IMR-90 (cell line): ENCODE data around the gene NFIA. TPM values are rescaled to one million over a fixed set of nuclear protein-coding genes. Genes with fewer than 3 reads are reported as not detected.

Source experiments
- ATAC-seq: fragments of 200-7000 bp; cut with Tn5 transposase; 2 replicates; pipeline ENCODE4 v1.9.1; 2020; ENCODE audit warnings: low read depth, mild to moderate bottlenecking, moderate library complexity
- BruUV-seq: library from RNA; stranded (reverse); fragments of 400-500 nt; replicated peaks from 2 replicates; lab custom pipeline; 2021; lab: Mats Ljungman, UMichigan
- CTCF ChIA-PET: fragments of 300-600 bp; formaldehyde crosslinking; extraction: SDS; loops from one replicate; lab custom pipeline; 2021; ENCODE audit warnings: antibody characterized with exemption; lab: Yijun Ruan, JAX
- POLR2A ChIA-PET: fragments of 300-600 bp; sonication (Branson Sonifier 250); formaldehyde crosslinking; loops from one replicate; lab custom pipeline; 2022; ENCODE audit warnings: antibody characterized with exemption; ENCODE audit not compliant: unreplicated experiment; lab: Charles Lee
- DNase-seq: peaks from one replicate; pipeline ENCODE4 v3.0.0; 2013
- H2AFZ ChIP-seq: replicated peaks from 2 replicates; pipeline ENCODE3; 2013; ENCODE audit warnings: low read length, mild to moderate bottlenecking; ENCODE audit not compliant: poor library complexity
- H2AK5ac ChIP-seq: 2 replicates; pipeline ENCODE4 v1.6.1; 2013; ENCODE audit warnings: low read depth, low read length, inconsistent platforms
- H2AK9ac ChIP-seq: replicated peaks from 2 replicates; pipeline ENCODE3; 2013; ENCODE audit warnings: mild to moderate bottlenecking, low read depth, low read length, moderate library complexity; ENCODE audit not compliant: poor library complexity
- H2BK120ac ChIP-seq: 2 replicates; pipeline ENCODE4 v1.6.1; 2013; ENCODE audit warnings: low read depth, low read length, inconsistent platforms
- H2BK15ac ChIP-seq: 3 replicates; pipeline ENCODE4 v1.6.1; 2013; ENCODE audit warnings: low read depth, low read length, inconsistent platforms
- H2BK20ac ChIP-seq: 2 replicates; pipeline ENCODE4 v1.6.1; 2013; ENCODE audit warnings: low read depth, mild to moderate bottlenecking, inconsistent platforms, low read length, moderate library complexity
- H2BK5ac ChIP-seq: 2 replicates; pipeline ENCODE4 v1.6.1; 2013; ENCODE audit warnings: mild to moderate bottlenecking, low read depth, low read length, inconsistent platforms; ENCODE audit not compliant: poor library complexity, severe bottlenecking
- H3K14ac ChIP-seq: replicated peaks from 2 replicates; pipeline ENCODE4 v1.6.1; 2013; ENCODE audit warnings: low read depth, low read length, inconsistent platforms
- H3K18ac ChIP-seq: 2 replicates; pipeline ENCODE4 v1.6.1; 2013; ENCODE audit warnings: low read depth, low read length, control low read depth
- H3K23ac ChIP-seq: 2 replicates; pipeline ENCODE4 v1.6.1; 2013; ENCODE audit warnings: low read depth, low read length, inconsistent platforms
- H3K27ac ChIP-seq: 2 replicates; pipeline ENCODE4 v1.5.1; 2013; ENCODE audit warnings: mild to moderate bottlenecking, control low read depth, low read length; ENCODE audit not compliant: insufficient read depth
- H3K27me3 ChIP-seq: 2 replicates; pipeline ENCODE4 v1.6.1; 2013; ENCODE audit warnings: low read length; ENCODE audit not compliant: control insufficient read depth, insufficient read depth
- H3K36me3 ChIP-seq: 2 replicates; pipeline ENCODE4 v1.6.1; 2013; ENCODE audit warnings: low read length, mixed read lengths; ENCODE audit not compliant: control insufficient read depth, insufficient read depth
- H3K4ac ChIP-seq: 2 replicates; pipeline ENCODE4 v1.6.1; 2013; ENCODE audit warnings: low read depth, low read length, inconsistent platforms
- H3K4me1 ChIP-seq: 2 replicates; pipeline ENCODE4 v1.6.1; 2013; ENCODE audit warnings: low read length, mixed read lengths; ENCODE audit not compliant: control insufficient read depth, insufficient read depth
- H3K4me2 ChIP-seq: 2 replicates; pipeline ENCODE4 v1.6.1; 2013; ENCODE audit warnings: low read depth, mild to moderate bottlenecking, control low read depth, low read length, moderate library complexity
- H3K4me3 ChIP-seq: 2 replicates; pipeline ENCODE4 v1.5.1; 2013; ENCODE audit warnings: low read depth, mild to moderate bottlenecking, control low read depth, low read length, moderate library complexity; ENCODE audit not compliant: insufficient read depth
- H3K56ac ChIP-seq: 2 replicates; pipeline ENCODE4 v1.6.1; 2013; ENCODE audit warnings: low read length, inconsistent platforms; ENCODE audit not compliant: insufficient read depth; ENCODE audit errors: extremely low read depth
- H3K79me1 ChIP-seq, 2 experiments: 2 replicates each; pipeline ENCODE4 v1.6.1; 2013; ENCODE audit warnings: low read length in 2 of 2, inconsistent platforms in 1 of 2, low read depth in 1 of 2
- H3K9ac ChIP-seq: 2 replicates; pipeline ENCODE4 v1.6.1; 2013; ENCODE audit warnings: low read depth, low read length, control low read depth
- H3K9me1 ChIP-seq: 2 replicates; pipeline ENCODE4 v1.6.1; 2013; ENCODE audit warnings: low read length, inconsistent platforms; ENCODE audit not compliant: insufficient read depth
- H3K9me3 ChIP-seq: 2 replicates; pipeline ENCODE4 v1.6.1; 2013; ENCODE audit warnings: low read length; ENCODE audit not compliant: control insufficient read depth, insufficient read depth
- H4K20me1 ChIP-seq: 2 replicates; pipeline ENCODE4 v1.6.1; 2013; ENCODE audit warnings: low read length, inconsistent platforms; ENCODE audit not compliant: insufficient read depth
- H4K5ac ChIP-seq: 2 replicates; pipeline ENCODE4 v1.6.1; 2013; ENCODE audit warnings: mild to moderate bottlenecking, low read depth, low read length, control low read depth
- H4K8ac ChIP-seq, 2 experiments: 2 replicates each; pipeline ENCODE4 v1.6.1; 2013; ENCODE audit warnings: low read depth in 2 of 2, low read length in 2 of 2, control low read depth in 1 of 2, inconsistent platforms in 1 of 2
- H4K91ac ChIP-seq: 2 replicates; pipeline ENCODE4 v1.6.1; 2013; ENCODE audit warnings: low read depth, low read length, inconsistent platforms; ENCODE audit not compliant: insufficient read depth
- BHLHE40 ChIP-seq: fragments of 150-350 bp; IDR thresholded peaks from 2 replicates; pipeline ENCODE4 v1.6.1; 2016; ENCODE audit warnings: mild to moderate bottlenecking, low read depth, low read length
- CEBPB ChIP-seq: IDR thresholded peaks from 2 replicates; pipeline ENCODE4 v1.6.1; 2012; ENCODE audit warnings: low read depth, low read length, improper control_type of control experiment
- CHD1 ChIP-seq: IDR thresholded peaks from 2 replicates; pipeline ENCODE4 v1.6.1; 2012; ENCODE audit warnings: low read depth, low read length, improper control_type of control experiment
- FOS ChIP-seq: fragments of 150-350 bp; IDR thresholded peaks from 2 replicates; pipeline ENCODE4 v1.6.1; 2016; ENCODE audit warnings: low read depth, low read length
- MAZ ChIP-seq: IDR thresholded peaks from 2 replicates; pipeline ENCODE4 v1.6.1; 2012; ENCODE audit warnings: low read depth, mild to moderate bottlenecking, low read length, improper control_type of control experiment, moderate library complexity, borderline replicate concordance
- MXI1 ChIP-seq: IDR thresholded peaks from 2 replicates; pipeline ENCODE4 v1.6.1; 2012; ENCODE audit warnings: low read depth, mild to moderate bottlenecking, low read length, moderate library complexity, borderline replicate concordance
- POLR2A ChIP-seq: IDR thresholded peaks from 2 replicates; pipeline ENCODE4 v1.6.1; 2012; ENCODE audit warnings: mild to moderate bottlenecking, low read depth, low read length
- RAD21 ChIP-seq: IDR thresholded peaks from 2 replicates; pipeline ENCODE4 v1.6.1; 2012; ENCODE audit warnings: low read length, improper control_type of control experiment
- RCOR1 ChIP-seq: IDR thresholded peaks from 2 replicates; pipeline ENCODE4 v1.6.1; 2012; ENCODE audit warnings: mild to moderate bottlenecking, low read length, improper control_type of control experiment; ENCODE audit not compliant: insufficient replicate concordance
- WGBS, 2 experiments: methylation state at CpG; one replicate each; pipeline versions ENCODE4 v1.1.5 to v1.1.7; 2013; ENCODE audit warnings: missing lambda C conversion rate in 2 of 2; ENCODE audit not compliant: insufficient read length in 1 of 2; ENCODE audit errors: extremely low coverage in 2 of 2; 5-methylcytosine and 5-hydroxymethylcytosine counted together
- dilution Hi-C: fragments of 300-500 bp; cut with HindIII; formaldehyde crosslinking; loops from one replicate; pipeline ENCODE4 v1.14.3; 2018; ENCODE audit warnings: low sequenced_read_pairs; ENCODE audit not compliant: unreplicated experiment
- in situ Hi-C: fragments of 300-500 bp; cut with MboI; formaldehyde crosslinking; loops from 3 replicates; pipeline ENCODE4 v1.14.3; 2019; ENCODE audit warnings: low sequenced_read_pairs, inconsistent platforms, mixed read lengths
- intact Hi-C: fragments of 100-400 bp; cut with micrococcal nuclease; formaldehyde crosslinking; loops from 2 replicates; pipeline ENCODE4 v1.10.0; 2022
- polyA plus RNA-seq, 3 experiments: library from polyadenylated mRNA; depleted of rRNA; stranded (reverse); fragments of >200 nt; gene quantifications; 2 replicates each; pipeline ENCODE4 v1.2.3, GENCODE V29; 2012; ENCODE audit warnings: low replicate concordance in 1 of 3
- total RNA-seq: library from RNA; depleted of rRNA; stranded (reverse); fragments of >200 nt; gene quantifications from 2 replicates; pipeline ENCODE4 v1.2.3, GENCODE V29; 2012
- TF ChIP-seq, protein P1 (sequence below): fragments of 150-350 bp; IDR thresholded peaks from 2 replicates; pipeline ENCODE4 v1.6.1; 2016; ENCODE audit warnings: low read depth, mild to moderate bottlenecking, low read length, moderate library complexity, borderline replicate concordance
- TF ChIP-seq, protein P2 (sequence below): conservative IDR thresholded peaks from 2 replicates; pipeline ENCODE4 v1.5.1; 2012; ENCODE audit warnings: mild to moderate bottlenecking, low read depth, low read length, improper control_type of control experiment
- TF ChIP-seq, protein P3 (sequence below): fragments of 150-350 bp; IDR thresholded peaks from 2 replicates; pipeline ENCODE4 v1.6.1; 2017; ENCODE audit warnings: mild to moderate bottlenecking, antibody characterized with exemption, low read length, low read depth

Gene NFIA
- total and polyA plus RNA-seq, 2 of the 4 experiments (the other 2 are of a cell fraction), result 1.6 to 2.2 TPM

DNA sequence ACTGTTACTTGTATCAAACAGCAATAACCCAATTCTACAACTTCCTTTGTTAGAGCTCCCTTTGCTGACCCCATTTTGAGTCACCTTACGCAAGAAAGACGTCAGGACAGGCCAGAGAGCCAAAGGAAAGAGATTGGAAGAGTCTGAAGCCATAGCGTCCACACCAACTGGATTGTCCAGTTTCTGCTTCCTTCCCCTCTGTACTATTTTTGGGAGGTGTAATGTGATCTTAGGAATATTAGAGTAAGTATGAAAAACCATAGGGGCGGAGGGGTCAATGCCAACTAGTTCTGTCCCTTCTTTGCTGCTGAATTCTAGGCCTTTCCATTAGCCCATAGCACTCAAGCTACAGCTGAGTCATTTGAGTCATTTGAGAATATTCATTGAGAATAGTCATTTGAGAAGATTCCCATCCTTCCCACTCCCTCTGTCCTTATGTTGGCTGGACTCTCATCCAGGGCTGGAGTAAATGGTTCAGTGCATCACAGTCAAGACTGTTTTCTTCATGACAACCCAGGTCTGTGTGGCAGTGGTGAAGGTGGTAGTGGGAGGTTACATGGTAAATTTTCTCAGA, 14.8 kb upstream of the NFIA start:
- Histone ChIP-seq H3K14ac (no peak overlapping the region), H3K9ac (no peak overlapping the region), H3K9me3 (no peaks in the 10 kb centered on the region), H3K4me1 (no peaks in the 10 kb centered on the region), H3K27me3 (peaks cover 5% of the 10 kb centered on the region), H2AFZ (no peak overlapping the region), H3K56ac (no peak overlapping the region), H3K79me1 (no peaks in the 10 kb centered on the region), H2BK120ac (no peak overlapping the region), H4K8ac (no peak overlapping the region), H3K27ac (no peak overlapping the region), H2AK9ac (no peak overlapping the region), H3K4ac (no peak overlapping the region), H2BK20ac (no peak overlapping the region), H3K36me3 (no peaks in the 10 kb centered on the region), H3K4me2 (no peak overlapping the region), H4K20me1 (no peaks in the 10 kb centered on the region), H2BK5ac (no peak overlapping the region), H3K23ac (no peak overlapping the region), H4K91ac (no peak overlapping the region), H3K18ac (no peak overlapping the region), H2AK5ac (no peak overlapping the region), H3K4me3 (no peak overlapping the region), H4K5ac (no peak overlapping the region), H3K9me1 (no peaks in the 10 kb centered on the region), H2BK15ac (no peak overlapping the region)
- dilution Hi-C loops, result no loop called here
- ChIA-PET CTCF (no interaction called here), POLR2A (no interaction called here)
- intact Hi-C loops, result no loop called here
- no TSS peak for BruUV-seq
- TF ChIP-seq MXI1 (no peak), RAD21 (no peak), BHLHE40 (no peak), CEBPB (no peak), CHD1 (no peak), POLR2A (no peak), FOS (no peak), RCOR1 (no peak), MAZ (no peak)
- TF ChIP-seq, protein P1, sequence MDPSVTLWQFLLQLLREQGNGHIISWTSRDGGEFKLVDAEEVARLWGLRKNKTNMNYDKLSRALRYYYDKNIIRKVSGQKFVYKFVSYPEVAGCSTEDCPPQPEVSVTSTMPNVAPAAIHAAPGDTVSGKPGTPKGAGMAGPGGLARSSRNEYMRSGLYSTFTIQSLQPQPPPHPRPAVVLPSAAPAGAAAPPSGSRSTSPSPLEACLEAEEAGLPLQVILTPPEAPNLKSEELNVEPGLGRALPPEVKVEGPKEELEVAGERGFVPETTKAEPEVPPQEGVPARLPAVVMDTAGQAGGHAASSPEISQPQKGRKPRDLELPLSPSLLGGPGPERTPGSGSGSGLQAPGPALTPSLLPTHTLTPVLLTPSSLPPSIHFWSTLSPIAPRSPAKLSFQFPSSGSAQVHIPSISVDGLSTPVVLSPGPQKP, result no peak
- TF ChIP-seq, protein P2, sequence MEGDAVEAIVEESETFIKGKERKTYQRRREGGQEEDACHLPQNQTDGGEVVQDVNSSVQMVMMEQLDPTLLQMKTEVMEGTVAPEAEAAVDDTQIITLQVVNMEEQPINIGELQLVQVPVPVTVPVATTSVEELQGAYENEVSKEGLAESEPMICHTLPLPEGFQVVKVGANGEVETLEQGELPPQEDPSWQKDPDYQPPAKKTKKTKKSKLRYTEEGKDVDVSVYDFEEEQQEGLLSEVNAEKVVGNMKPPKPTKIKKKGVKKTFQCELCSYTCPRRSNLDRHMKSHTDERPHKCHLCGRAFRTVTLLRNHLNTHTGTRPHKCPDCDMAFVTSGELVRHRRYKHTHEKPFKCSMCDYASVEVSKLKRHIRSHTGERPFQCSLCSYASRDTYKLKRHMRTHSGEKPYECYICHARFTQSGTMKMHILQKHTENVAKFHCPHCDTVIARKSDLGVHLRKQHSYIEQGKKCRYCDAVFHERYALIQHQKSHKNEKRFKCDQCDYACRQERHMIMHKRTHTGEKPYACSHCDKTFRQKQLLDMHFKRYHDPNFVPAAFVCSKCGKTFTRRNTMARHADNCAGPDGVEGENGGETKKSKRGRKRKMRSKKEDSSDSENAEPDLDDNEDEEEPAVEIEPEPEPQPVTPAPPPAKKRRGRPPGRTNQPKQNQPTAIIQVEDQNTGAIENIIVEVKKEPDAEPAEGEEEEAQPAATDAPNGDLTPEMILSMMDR, result no peak
- TF ChIP-seq, protein P3, sequence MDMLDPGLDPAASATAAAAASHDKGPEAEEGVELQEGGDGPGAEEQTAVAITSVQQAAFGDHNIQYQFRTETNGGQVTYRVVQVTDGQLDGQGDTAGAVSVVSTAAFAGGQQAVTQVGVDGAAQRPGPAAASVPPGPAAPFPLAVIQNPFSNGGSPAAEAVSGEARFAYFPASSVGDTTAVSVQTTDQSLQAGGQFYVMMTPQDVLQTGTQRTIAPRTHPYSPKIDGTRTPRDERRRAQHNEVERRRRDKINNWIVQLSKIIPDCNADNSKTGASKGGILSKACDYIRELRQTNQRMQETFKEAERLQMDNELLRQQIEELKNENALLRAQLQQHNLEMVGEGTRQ, result no peak
- no peak for DNase-seq
- WGBS, 2 experiments, result no CpG with 5 or more reads among the region's 4 CpGs
- no peak for ATAC-seq
- in situ Hi-C loops, result no loop called here
